Inflammatory macrophage (primary cell): Measurements from ENCODE around the gene LYG2.
A peak's percentile ranks its signal among the peaks of the same experiment; 100 is the strongest.
"Not testable (repeated sequence)": the region's sequence is repeated elsewhere in the genome, so short reads cannot be mapped to it uniquely, and the experiment has no call there.

ENCODE experiments used
- DNase-seq, 2 donors: peaks; one replicate each; pipeline ENCODE4 v3.0.0-alpha.2; 2020 to 2022
- total RNA-seq, 18 experiments: gene quantifications; one replicate each; lab custom pipeline; 2026; ENCODE audit warnings: mixed read lengths in 6 of 18, inconsistent platforms in 2 of 18; lab: John Stamatoyannopoulos, UW

The LYG2 gene, protein sequence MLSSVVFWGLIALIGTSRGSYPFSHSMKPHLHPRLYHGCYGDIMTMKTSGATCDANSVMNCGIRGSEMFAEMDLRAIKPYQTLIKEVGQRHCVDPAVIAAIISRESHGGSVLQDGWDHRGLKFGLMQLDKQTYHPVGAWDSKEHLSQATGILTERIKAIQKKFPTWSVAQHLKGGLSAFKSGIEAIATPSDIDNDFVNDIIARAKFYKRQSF
- 0 to 0.13 (median 0) reads per million in 18 experiments for total RNA-seq

DNA sequence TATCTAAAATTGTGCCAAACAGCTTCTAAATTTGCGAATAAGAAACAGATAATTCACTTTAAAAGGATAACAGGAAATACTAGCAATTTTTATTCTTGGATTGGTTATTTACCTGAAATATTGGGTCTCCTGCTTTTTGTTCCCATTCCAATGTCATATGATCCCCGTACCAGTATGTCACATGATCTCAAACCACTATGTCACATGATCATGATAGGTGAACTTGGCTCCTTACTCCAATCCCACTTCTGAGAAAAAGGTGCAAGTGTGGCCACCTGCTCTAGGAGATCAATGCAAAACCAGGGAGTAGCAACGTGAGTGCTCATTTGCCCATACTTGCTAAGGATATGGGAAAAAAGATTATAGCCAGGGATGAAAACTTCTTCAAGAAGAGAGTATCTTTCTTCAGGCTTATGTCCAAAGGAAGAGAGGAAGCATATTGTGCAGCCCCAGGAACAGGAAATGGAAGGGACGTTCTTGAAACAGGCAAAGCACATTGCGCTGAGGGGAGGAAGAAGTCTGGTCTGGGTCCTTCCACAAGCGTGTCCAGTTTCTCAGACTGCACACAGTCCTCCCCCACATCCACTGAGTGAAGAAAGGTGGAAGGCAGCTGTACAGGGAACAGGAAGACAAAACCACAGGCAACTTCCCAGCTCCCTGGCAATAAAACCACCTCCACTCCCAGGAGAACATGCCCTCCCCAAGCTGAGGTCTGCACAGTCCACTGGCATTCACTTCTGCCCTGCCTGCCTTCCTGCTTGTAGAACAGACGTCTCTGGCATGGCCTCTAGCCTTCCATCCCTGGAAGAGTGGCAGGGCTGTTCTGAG is at the start of gene LYG2:
Gene LYG2, minus strand, starts transcription at position 176 of the 828 bp plus-strand sequence. CDS start 1,406 bp downstream, outside the sequence.
- DNase-seq: peak in 1 of 2 donors; percentile 3

GRCh38 chr2:99301097-99301496 is 45.6 kb upstream of the LYG2 start, which contains the start of gene LYG1:
TSS of gene LYG1 (minus strand) at chr2:99301197. CDS start at chr2:99295670, 5,527 bp downstream.
- not testable (repeated sequence) for DNase-seq

- no peak for DNase-seq
These were observed 44.1 kb upstream of the LYG2 start for GRCh38 chr2:99299580-99299979.

DNA sequence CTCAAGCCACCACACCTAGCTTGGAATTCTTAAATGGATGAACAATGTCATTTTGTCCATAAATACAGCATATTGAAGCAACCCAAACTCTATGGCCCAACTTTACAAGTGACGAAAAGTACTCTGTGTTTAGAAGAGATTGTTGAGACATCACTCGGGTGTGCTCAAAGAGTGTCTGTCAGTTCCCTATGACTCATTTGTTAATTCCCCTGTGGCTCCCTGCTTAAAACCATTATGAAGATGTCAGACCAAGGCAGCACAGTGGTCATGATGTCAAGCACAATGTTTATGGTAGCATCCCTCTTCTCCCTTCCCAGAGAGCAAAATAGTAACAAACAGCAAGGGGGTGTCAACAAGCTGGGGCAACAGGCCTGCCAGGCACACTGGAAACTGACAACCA is 42.5 kb upstream of the LYG2 start:
- peak in 1 of 2 donors; percentile 2 for DNase-seq

DNA sequence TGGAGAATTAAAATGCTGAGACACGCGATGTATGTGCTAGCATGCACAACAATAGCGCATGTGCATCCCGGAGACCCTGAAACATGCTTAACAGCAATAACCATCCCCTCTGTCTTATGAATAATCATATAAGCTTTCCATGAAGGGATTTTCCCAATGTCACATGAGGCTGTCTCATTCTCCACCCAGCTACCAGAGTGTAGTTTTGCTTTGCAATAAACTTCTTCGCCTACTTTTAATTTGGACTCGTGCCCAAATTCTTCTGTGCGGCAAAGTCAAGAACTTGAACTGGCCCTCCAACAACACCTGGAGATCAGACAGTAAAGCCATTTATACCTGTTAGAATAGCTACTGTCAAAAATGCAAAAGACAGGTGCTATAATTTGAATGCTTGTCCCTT is 30.1 kb upstream of the LYG2 start:
- no peak for DNase-seq

GRCh38 chr2:99279969-99280695 is 24.7 kb upstream of the LYG2 start:
- DNase-seq: no peak

DNA sequence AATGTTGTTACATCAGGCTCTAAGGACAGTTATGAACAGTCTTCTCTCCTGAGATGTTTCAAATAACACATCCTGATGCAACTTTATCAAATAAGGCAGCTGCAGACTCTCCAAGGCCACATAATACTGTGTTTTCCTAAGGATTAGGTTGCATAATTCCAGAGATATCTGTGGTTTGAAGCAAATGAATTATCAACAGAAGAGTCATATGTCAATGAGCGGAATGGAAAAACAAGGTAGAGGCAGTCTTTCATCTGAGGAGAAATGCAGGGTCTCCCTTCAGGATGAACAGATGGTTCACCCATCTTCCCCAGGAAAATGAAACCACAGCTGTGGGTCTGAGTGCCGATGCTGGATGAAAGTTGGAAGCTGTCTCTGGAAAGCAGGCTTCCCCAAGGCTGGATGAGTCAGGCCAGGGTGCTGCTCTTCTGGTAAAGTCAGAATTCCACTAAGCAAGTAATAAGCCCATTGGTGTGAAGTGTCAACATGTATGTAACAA is 23.4 kb upstream of the LYG2 start:
- DNase-seq: no peak

DNA sequence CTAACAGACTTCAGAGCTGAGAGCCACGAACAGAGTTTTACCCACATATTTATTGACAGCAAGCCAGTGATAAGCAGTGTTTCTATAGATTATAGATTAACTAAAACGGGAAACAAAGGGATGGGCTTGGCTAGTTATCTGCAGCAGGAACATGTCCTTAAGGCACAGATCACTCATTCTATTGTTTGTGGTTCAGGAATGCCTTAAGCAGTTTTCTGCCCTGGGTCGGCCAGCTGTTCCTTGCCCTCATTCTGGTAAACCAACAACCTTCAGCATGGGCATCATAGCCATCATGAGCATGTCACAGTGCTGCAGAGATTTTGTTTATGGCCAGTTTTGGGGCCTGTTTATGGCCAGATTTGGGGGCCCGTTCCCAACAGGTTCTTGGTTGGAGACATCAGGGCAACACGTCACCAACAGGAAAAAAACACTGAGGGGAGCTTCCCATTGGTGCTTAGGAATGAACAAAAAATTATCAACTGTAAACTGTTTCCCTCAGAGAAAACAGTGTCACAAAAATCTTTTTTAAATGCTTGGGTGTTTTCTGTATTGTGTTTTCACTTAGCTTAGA is 22.8 kb upstream of the LYG2 start:
- DNase-seq: not testable (repeated sequence)

DNA sequence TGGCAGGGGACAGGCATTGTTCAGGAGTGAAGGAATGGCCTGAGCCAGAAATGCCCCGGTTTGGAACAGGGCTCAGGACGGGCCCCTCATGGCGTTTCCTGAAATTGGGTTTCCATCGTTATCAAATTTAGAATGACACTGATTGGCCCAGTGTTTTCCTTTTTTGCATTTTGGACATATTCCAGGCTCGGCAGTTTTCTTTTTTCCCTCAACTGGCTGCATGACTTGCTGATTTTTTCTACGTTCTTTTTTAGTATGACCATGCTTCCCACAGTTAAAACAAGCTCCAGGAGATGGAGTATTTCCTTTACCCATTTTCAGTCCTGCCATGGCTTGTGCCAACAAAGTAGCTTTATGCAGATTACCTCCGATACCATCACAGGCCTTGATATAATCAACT is 20.4 kb upstream of the LYG2 start:
- no peak for DNase-seq

- DNase-seq: no peak
These were observed 5.8 kb upstream of the LYG2 start for GRCh38 chr2:99261242-99261641.

DNA sequence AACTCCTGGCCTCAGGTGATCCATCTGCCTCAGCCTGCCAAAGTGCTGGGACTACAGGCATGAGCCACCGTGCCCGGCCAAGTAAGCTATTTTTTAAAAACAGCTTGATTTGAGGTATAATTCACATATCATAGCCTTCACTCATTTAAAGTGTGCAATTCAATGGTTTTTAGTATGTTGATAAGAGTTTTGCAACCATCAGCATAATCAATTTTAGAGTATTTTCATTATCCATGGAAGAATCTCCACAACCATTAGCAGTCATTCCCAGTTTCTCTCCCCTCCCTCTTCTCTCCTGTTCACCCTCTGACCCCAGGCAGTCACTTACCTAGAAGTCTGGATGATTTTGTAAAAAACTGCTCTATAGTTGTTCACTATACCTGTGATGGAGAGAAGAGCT is 4.7 kb upstream of the LYG2 start:
- DNase-seq: no peak

DNA sequence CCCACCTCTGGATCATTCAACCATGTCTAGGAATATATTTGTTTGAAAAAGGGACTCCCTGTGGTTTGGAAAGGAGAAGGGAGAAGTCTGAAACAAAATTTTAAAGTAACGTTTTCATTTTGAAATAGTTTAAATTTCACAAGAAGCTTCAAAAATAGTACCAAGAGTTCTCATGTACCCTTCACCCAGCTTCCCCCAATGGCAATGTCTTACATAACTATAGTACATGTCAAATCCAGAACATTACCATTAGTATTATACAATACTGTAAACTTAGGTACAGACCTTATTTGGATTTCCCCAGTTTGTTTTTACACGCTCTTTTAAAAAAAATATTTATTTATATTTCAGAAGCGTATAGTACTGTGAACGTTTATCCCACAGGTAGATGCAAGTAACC is 4.0 kb upstream of the LYG2 start:
- peak in 1 of 2 donors; percentile 38 for DNase-seq

- no peak for DNase-seq
These were observed 1.2 kb upstream of the LYG2 start for GRCh38 chr2:99256677-99257076.

DNA sequence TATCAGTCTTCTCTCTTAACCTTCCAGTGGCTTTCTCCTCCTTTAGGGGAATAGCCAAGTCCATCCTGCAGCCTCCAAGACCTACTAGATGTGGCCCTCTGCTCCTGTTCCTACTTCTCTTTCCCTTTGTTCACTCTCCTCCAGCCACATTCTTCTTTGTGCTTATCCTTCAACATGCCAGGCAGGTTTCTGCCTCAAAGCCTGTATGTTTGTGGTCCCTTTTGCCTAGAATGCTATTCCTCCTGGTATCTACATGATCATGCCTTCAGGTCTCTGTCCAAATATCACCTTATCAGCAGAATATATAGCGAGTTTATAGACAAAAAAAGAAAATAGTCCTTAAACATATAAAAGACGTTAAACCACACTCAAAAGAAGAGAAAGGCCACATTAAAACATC is 5.5 kb downstream of the LYG2 start:
- DNase-seq: no peak

DNA sequence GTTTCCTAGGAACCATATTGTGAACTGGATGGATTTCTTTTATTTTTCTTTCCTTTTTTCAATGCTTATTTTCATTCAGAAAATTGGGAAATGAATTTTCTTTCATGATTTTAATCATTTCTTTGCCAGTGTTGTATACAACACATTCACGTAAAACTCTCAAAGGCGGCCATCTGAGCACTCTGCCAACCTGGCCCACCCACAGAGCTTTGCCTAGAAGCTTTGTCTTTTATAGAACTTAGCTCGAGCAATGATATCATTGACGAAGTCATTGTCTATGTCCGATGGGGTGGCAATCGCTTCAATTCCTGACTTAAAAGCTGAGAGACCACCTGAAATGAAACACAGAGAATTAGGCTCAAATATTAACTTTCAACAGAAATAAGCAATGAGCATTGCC is 13.3 kb downstream of the LYG2 start:
- DNase-seq: no peak

- DNase-seq: no peak
These were observed 15.0 kb downstream of the LYG2 start for GRCh38 chr2:99240431-99240830.

DNA sequence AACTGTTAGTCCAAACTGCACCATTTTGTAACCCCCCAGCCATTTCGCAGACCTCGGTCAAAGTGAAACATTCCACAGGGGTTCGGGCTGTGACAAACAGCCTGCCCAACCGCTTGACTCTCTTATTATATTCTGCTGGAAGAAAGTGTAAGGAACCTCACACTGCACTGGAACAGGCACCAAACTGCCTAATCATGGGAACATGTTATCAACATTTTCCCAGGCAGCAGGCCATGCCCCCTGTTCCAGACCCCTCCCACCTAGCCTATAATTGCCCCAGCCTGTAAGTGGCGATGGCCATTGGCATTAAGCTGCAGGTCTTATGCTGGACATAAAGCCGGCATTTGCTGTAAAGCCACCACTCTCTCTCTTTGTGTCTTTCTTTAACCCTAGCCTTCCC is 16.9 kb downstream of the LYG2 start:
- DNase-seq: no peak

GRCh38 chr2:99233177-99233576 is 22.3 kb downstream of the LYG2 start:
- not testable (repeated sequence) for DNase-seq

- DNase-seq: no peak
These were observed 37.5 kb downstream of the LYG2 start for GRCh38 chr2:99217929-99218501.

DNA sequence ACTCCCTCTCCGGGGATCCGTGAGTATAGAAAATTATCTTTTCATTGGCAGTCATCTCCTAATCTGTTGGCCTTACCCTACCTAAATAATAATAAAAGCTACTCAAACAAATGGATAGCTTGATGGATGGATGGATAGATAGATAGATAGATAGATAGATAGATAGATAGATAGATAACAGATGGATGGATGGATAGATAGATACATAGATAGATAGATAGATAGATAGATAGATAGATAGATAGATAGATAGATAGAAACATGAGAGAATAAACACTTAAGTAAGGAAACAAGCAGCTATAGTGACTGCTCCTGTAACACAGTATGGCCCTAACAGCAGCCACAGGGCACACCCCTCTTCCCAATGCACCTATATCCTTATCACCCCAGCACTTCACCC is 39.4 kb downstream of the LYG2 start:
- DNase-seq: no peak

DNA sequence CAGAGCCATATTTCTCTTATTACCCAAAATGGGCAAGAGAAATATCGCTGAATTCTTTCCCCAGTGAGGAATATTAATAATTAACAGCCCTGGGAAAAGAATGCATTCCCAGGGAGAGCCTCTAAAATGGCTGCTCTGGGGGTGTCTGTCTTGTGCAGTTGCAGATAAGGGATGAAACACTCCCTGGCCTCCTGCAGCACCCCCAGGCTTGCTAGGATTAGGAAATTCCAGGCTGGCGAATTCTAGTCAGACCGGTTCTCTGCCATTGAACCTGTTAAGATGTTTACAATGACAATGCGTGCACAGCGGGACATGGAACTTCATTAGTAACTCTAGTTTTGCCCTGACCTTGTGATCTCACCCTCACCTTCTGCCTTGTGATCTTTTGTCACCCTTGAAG is 50.0 kb downstream of the LYG2 start:
- DNase-seq: no peak

DNA sequence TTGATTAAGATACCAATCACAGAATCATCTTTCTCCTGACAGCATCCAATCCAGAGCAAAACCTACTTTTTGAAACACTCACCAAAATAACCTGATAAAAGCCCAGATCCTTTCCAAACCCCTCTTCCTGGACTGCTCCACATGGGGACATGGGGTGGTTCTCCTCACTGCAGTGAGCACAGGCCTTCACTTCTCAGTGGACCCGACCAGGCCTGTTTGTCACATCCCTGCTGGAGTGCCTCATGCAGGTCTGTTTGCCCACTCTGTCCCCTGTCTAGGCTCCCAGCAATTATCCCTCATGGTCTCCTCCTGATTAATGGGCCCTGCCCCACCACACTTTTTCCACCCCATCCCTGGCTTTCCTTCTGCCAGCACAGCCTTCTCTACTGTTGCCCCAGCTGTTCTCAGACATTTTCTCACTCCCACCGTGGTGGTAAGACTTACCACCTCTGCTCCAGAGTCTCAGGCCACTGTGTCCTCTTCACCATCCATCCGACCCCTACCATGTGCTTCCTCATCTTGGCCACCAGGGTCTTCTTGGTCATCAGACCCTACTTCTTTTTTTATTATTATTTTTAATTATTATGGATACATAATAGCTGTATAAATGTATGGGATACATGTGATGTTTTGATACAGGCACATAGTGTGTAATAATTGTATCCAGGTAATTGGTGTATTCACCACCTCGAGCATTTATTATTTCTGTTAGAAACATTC is 53.3 kb downstream of the LYG2 start:
- no peak for DNase-seq
